Measurements from ENCODE around the gene PPP1R1C.
"Not testable (repeated sequence)": the region's sequence is repeated elsewhere in the genome, so short reads cannot be mapped to it uniquely, and the experiment has no call there.

PPP1R1C gene

GRCh38 chr2:181985632-181986205 lies at the start of gene PPP1R1C:
Gene PPP1R1C (plus strand): TSS chr2:181985853. CDS start chr2:181986111, 258 bp downstream.
- no peak within 1 kb of the TSS for H3K4me3 ChIP-seq (ENCODE audit: low read length)
- TF ChIP-seq ZNF274 (IDR thresholded peaks at IDR 0.05; ENCODE audit: low read depth, low read length), result no peak

GRCh38 chr2:181937473-181937872 lies 48.2 kb upstream of the PPP1R1C start:
- TF ChIP-seq ZNF274 (IDR thresholded peaks at IDR 0.05; ENCODE audit: low read depth, low read length), result no peak
- H3K4me3 ChIP-seq (ENCODE audit: low read length), result no peak overlapping the region

GRCh38 chr2:181943411-181944124 lies 42.1 kb upstream of the PPP1R1C start:
- TF ChIP-seq ZNF274 (IDR thresholded peaks at IDR 0.05; ENCODE audit: low read depth, low read length), result no peak
- H3K4me3 ChIP-seq (ENCODE audit: low read length), result no peak overlapping the region

- TF ChIP-seq ZNF274 (IDR thresholded peaks at IDR 0.05; ENCODE audit: low read depth, low read length), result no peak
- no peak overlapping the region for H3K4me3 ChIP-seq (ENCODE audit: low read length)
Observed at GRCh38 chr2:181944164-181944913, 41.3 kb upstream of the PPP1R1C start.

GRCh38 chr2:181944914-181945291 lies 40.8 kb upstream of the PPP1R1C start:
- TF ChIP-seq ZNF274 (IDR thresholded peaks at IDR 0.05; ENCODE audit: low read depth, low read length), result no peak
- no peak overlapping the region for H3K4me3 ChIP-seq (ENCODE audit: low read length)

- H3K4me3 ChIP-seq (ENCODE audit: low read length), result no peak overlapping the region
- no peak for TF ChIP-seq ZNF274 (IDR thresholded peaks at IDR 0.05; ENCODE audit: low read depth, low read length)
Observed at GRCh38 chr2:181946444-181947127, 39.1 kb upstream of the PPP1R1C start.

GRCh38 chr2:181947273-181947672 lies 38.4 kb upstream of the PPP1R1C start:
- H3K4me3 ChIP-seq (ENCODE audit: low read length), result no peak overlapping the region
- no peak for TF ChIP-seq ZNF274 (IDR thresholded peaks at IDR 0.05; ENCODE audit: low read depth, low read length)

GRCh38 chr2:181948227-181948626 lies 37.4 kb upstream of the PPP1R1C start:
- H3K4me3 ChIP-seq (ENCODE audit: low read length), result no peak overlapping the region
- TF ChIP-seq ZNF274 (IDR thresholded peaks at IDR 0.05; ENCODE audit: low read depth, low read length), result no peak

GRCh38 chr2:181949047-181949446 lies 36.6 kb upstream of the PPP1R1C start:
- TF ChIP-seq ZNF274 (IDR thresholded peaks at IDR 0.05; ENCODE audit: low read depth, low read length), result no peak
- no peak overlapping the region for H3K4me3 ChIP-seq (ENCODE audit: low read length)

GRCh38 chr2:181952404-181953226 lies 33.0 kb upstream of the PPP1R1C start:
- H3K4me3 ChIP-seq (ENCODE audit: low read length), result no peak overlapping the region
- TF ChIP-seq ZNF274 (IDR thresholded peaks at IDR 0.05; ENCODE audit: low read depth, low read length), result no peak

- no peak for TF ChIP-seq ZNF274 (IDR thresholded peaks at IDR 0.05; ENCODE audit: low read depth, low read length)
- peak overlapping the region; percentile 40; the same call in 1 of the 2 replicates for H3K4me3 ChIP-seq (ENCODE audit: low read length)
Observed at GRCh38 chr2:181953881-181954537, 31.6 kb upstream of the PPP1R1C start.

GRCh38 chr2:181954538-181954883 lies 31.1 kb upstream of the PPP1R1C start:
- TF ChIP-seq ZNF274 (IDR thresholded peaks at IDR 0.05; ENCODE audit: low read depth, low read length), result no peak
- peak overlapping the region; percentile 40; the same call in 1 of the 2 replicates for H3K4me3 ChIP-seq (ENCODE audit: low read length)

- no peak for TF ChIP-seq ZNF274 (IDR thresholded peaks at IDR 0.05; ENCODE audit: low read depth, low read length)
- H3K4me3 ChIP-seq (ENCODE audit: low read length), result no peak overlapping the region
Observed at GRCh38 chr2:181955010-181955409, 30.6 kb upstream of the PPP1R1C start.

GRCh38 chr2:181955866-181956265 lies 29.8 kb upstream of the PPP1R1C start:
- not testable (repeated sequence) for H3K4me3 ChIP-seq (ENCODE audit: low read length)

Data from GM08714 (cell line).